Right cardiac atrium (tissue), 5 donors: ENCODE measurements around the gene DPYSL4. TPM values are rescaled to one million over a fixed set of nuclear protein-coding genes. Genes with fewer than 3 reads are reported as not detected.
A peak's percentile ranks its signal among the peaks of the same experiment; 100 is the strongest.

Experiments
- ATAC-seq, 2 donors: fragments of 200-7000 bp; cut with Tn5 transposase; one replicate each; pipeline versions ENCODE4 v1.8.0 to v1.9.1; 2020; ENCODE audit warnings: moderate library complexity in 2 of 2, mild to moderate bottlenecking in 1 of 2
- DNase-seq, 3 donors: peaks; one replicate each; pipeline ENCODE4 v3.0.0-alpha.2; 2020
- H3K27ac ChIP-seq: one replicate; pipeline ENCODE4 v1.5.1; 2013; ENCODE audit warnings: mild to moderate bottlenecking, low read length, control low read depth, moderate library complexity
- H3K27me3 ChIP-seq: one replicate; pipeline ENCODE4 v1.6.1; 2013; ENCODE audit not compliant: control insufficient read depth, insufficient read depth
- H3K4me1 ChIP-seq: one replicate; pipeline ENCODE4 v1.6.1; 2013; ENCODE audit warnings: low read length; ENCODE audit not compliant: control insufficient read depth, insufficient read depth
- H3K4me3 ChIP-seq: one replicate; pipeline ENCODE4 v1.5.1; 2013; ENCODE audit warnings: low read length, control low read depth
- H3K9me3 ChIP-seq: one replicate; pipeline ENCODE4 v1.6.1; 2013; ENCODE audit warnings: low read length; ENCODE audit not compliant: control insufficient read depth
- WGBS: extraction: QIAGEN DNeasy Blood & Tissue Kit; methylation state at CpG from one replicate; pipeline ENCODE4 v1.1.7; 2013; 5-methylcytosine and 5-hydroxymethylcytosine counted together
- intact Hi-C, 4 donors: fragments of 100-400 bp; cut with DNase I; formaldehyde crosslinking; loops; one replicate each; pipeline versions ENCODE4 v1.11.0 to v1.14.0; 2022 to 2023
- polyA plus RNA-seq: library from polyadenylated mRNA; stranded (reverse); fragments of 200-250 nt; gene quantifications from one replicate; pipeline ENCODE4 v1.2.3, GENCODE V29; 2013
- total RNA-seq, 4 donors: library from RNA; stranded (reverse); fragmentation: NEBNext Ultra II Directional; extraction: Animal tissue kit (Norgen Biotek cat#: 25700); gene quantifications; one replicate each; pipeline ENCODE4 v1.2.1, GENCODE V29; 2021
- donor health status: healthy with polysubstance abuse.
- donor health status: DM: no; HTN: yes; CAD: no.
- donor health status: DM: no; HTN: no; CAD: no.
- donor health status: DM: no; HTN: yes; CAD: no; lungs with severe emphysema.
- donor health status: DM: yes; HTN: yes; CAD: no.

Gene DPYSL4
- total and polyA plus RNA-seq, 5 donors = 1.9 to 13.8 (median 6.8) TPM

- Histone ChIP-seq H3K4me3 (no peak overlapping the region), H3K9me3 (no peaks in the 10 kb centered on the region), H3K27ac (no peak overlapping the region), H3K4me1 (no peaks in the 10 kb centered on the region), H3K27me3 (no peaks in the 10 kb centered on the region)
- intact Hi-C loops = no loop called here
- 85% methylated on average over 37 of the region's 37 CpGs for WGBS
- peak; percentile 13 to 54 (median 44) for DNase-seq
- ATAC-seq = no peak
These were observed 19.1 kb downstream of the DPYSL4 start for GRCh38 chr10:132205650-132206376.

DNA sequence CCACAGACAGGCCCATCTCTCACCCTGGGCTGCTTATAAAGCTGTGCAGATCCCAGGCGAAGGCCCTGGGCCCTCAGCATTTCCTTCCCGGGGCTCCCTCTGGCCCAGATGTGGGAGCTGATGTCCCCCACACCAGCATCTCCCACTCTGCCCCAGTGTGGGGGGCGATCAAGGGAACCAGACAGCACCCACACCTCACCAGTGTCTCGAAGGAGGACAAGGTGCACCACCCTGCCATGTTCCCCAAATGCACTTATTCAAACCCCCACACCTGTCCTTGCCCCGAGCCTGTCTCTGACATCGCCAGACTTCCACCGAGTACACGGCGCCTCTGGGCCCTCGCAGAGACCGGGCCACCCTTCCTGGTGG lies 19.6 kb downstream of the DPYSL4 start:
- intact Hi-C loops = no loop called here
- ATAC-seq (no peak), DNase-seq (peak in 1 of 3 donors; percentile 3)
- no peaks in the 10 kb centered on the region for H3K27me3 ChIP-seq
- no peak overlapping the region for H3K27ac ChIP-seq
- 91% methylated on average over 11 of the region's 11 CpGs for WGBS
- H3K4me1 ChIP-seq = no peaks in the 10 kb centered on the region
- H3K9me3 ChIP-seq = no peaks in the 10 kb centered on the region
- no peak overlapping the region for H3K4me3 ChIP-seq

GRCh38 chr10:132206806-132207535 lies 20.2 kb downstream of the DPYSL4 start:
- intact Hi-C loops = no loop called here
- Histone ChIP-seq H3K27me3 (no peaks in the 10 kb centered on the region), H3K4me1 (no peaks in the 10 kb centered on the region), H3K9me3 (no peaks in the 10 kb centered on the region), H3K4me3 (no peak overlapping the region), H3K27ac (no peak overlapping the region)
- no peak for ATAC-seq
- peak; percentile 9 to 58 (median 40) for DNase-seq
- 85% methylated on average over 29 of the region's 29 CpGs for WGBS

DNA sequence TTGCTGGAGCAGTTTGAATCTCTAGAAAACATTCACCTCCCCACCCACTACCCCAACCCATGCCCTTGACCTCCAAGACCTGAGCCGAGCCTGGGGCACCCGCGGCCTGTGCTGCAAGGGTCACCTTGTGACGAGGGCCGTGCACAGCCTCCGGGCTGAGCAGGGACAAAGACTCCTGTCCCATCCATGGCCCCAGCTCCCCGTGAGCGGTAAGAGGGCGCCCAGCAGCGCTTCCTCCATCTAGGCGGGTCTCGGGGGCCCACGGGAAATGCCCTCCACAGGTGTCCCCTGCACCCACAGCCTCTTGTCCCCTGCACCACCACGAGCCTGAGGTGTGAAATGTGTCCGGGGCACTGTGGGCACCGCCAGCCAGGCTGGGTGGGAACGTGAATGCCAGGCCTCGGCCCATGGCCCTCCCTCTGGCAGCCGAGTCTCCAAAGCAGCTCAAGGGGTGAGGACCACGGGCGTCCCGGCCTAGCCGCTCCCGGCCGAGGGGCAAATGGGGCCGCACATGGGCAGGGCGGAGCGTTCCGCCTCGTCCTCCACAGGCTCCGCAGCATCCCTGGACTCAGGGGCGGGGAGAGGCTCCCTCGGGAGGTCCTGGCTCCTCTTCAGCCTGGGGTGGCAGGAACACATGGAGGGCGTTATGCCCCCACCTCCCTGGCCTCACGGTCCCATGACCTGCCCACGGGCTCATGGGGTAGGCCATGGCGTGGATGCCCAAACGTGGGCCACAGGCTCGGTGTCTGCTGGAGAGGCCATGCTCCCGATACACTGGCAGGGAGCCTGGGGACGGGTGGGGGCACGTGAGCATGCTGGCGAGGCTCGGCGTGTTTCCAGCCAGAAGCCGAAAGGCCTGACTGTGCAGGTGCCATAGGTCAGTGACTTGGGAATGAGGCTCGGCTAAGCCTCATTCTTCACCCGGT lies 21.1 kb downstream of the DPYSL4 start:
- no peak overlapping the region for H3K4me3 ChIP-seq
- H3K4me1 ChIP-seq = no peaks in the 10 kb centered on the region
- no peak overlapping the region for H3K27ac ChIP-seq
- no peaks in the 10 kb centered on the region for H3K27me3 ChIP-seq
- ATAC-seq (peak; percentile 3 to 7), DNase-seq (peak; percentile 21 to 75 (median 58))
- H3K9me3 ChIP-seq = no peaks in the 10 kb centered on the region
- intact Hi-C loops = no loop called here
- 82% methylated on average over 48 of the region's 48 CpGs for WGBS

- Histone ChIP-seq H3K27ac (no peak overlapping the region), H3K27me3 (no peaks in the 10 kb centered on the region), H3K4me3 (no peak overlapping the region), H3K9me3 (peaks cover 2% of the 10 kb centered on the region), H3K4me1 (no peaks in the 10 kb centered on the region)
- WGBS = 69% methylated on average over 17 of the region's 17 CpGs
- DNase-seq (peak; percentile 23 to 73 (median 47)), ATAC-seq (peak; percentile 2 to 51)
- intact Hi-C loops = no loop called here
These were observed 21.8 kb downstream of the DPYSL4 start for GRCh38 chr10:132208462-132209050.

DNA sequence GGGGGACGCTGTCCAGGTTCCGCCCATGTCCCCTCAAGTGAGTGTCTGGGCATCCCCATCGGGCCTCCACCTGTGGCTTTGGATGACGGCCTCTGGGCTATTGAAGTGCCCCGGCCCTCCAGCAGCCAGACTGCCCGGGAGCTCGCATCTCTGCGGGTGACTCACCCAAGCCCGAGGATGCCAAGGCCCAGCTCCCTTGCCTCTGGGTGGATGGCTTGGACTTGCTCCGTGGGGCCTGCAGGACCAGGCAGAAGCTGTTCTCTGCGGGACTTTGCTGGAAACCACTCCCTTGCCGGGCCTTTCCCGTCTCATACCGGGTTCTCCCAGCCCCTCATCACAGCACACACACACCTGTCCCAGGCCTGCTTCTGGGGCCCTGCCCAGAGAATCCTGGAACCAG lies 22.4 kb downstream of the DPYSL4 start:
- Histone ChIP-seq H3K4me1 (no peaks in the 10 kb centered on the region), H3K27ac (no peak overlapping the region), H3K27me3 (no peaks in the 10 kb centered on the region), H3K4me3 (no peak overlapping the region), H3K9me3 (peaks cover 2% of the 10 kb centered on the region)
- intact Hi-C loops = no loop called here
- 96% methylated on average over 14 of the region's 14 CpGs for whole genome bisulfite sequencing
- peak in 2 of 3 donors; percentile 22 to 30 for DNase-seq
- ATAC-seq = no peak

DNA sequence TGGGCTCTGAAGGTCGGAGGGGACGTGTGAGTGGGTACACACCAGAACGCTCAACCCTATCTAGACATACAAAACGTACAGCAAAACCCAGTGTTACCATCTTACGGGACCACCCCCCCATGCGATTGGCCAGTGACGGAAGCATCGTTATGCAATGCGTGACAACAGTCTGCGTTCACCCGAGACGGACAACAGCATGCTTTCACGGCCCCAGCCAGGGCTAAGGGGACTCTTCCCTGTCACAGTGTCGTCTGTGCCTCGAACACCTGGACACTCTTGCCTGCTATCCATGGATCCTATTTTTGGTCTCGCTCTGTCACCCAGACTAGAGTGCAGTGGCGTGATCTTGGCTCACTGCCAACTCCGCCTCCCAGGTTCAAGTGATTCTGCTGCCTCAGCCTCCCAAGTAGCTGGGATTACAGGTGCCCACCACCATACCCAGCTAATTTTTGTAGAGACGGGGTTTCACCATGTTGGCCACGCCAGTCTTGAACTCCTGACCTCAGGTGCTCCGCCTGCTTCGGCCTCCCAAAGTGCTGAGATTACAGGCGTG lies 23.3 kb downstream of the DPYSL4 start:
- Histone ChIP-seq H3K4me3 (no peak overlapping the region), H3K9me3 (peaks cover 2% of the 10 kb centered on the region), H3K27ac (no peak overlapping the region), H3K27me3 (no peaks in the 10 kb centered on the region), H3K4me1 (no peaks in the 10 kb centered on the region)
- intact Hi-C loops = no loop called here
- DNase-seq = peak in 2 of 3 donors; percentile 28 to 41
- no peak for ATAC-seq
- WGBS = 88% methylated on average over 23 of the region's 23 CpGs

GRCh38 chr10:132210766-132211165 lies 24.0 kb downstream of the DPYSL4 start:
- peaks cover 2% of the 10 kb centered on the region for H3K9me3 ChIP-seq
- peak in 2 of 3 donors; percentile 45 to 48 for DNase-seq
- no peak for ATAC-seq
- H3K4me1 ChIP-seq = no peaks in the 10 kb centered on the region
- no peak overlapping the region for H3K27ac ChIP-seq
- WGBS = 92% methylated on average over 14 of the region's 14 CpGs
- intact Hi-C loops = no loop called here
- no peaks in the 10 kb centered on the region for H3K27me3 ChIP-seq
- H3K4me3 ChIP-seq = no peak overlapping the region

GRCh38 chr10:132211246-132211645 lies 24.5 kb downstream of the DPYSL4 start:
- intact Hi-C loops = no loop called here
- Histone ChIP-seq H3K27me3 (no peaks in the 10 kb centered on the region), H3K27ac (no peak overlapping the region), H3K4me3 (no peak overlapping the region), H3K4me1 (no peaks in the 10 kb centered on the region), H3K9me3 (peaks cover 2% of the 10 kb centered on the region)
- DNase-seq (peak in 2 of 3 donors; percentile 40 to 46), ATAC-seq (no peak)
- 93% methylated on average over 14 of the region's 14 CpGs for WGBS

- ATAC-seq (no peak), DNase-seq (peak in 1 of 3 donors; percentile 37)
- 92% methylated on average over 9 of the region's 9 CpGs for WGBS
- H3K4me3 ChIP-seq = no peak overlapping the region
- peaks cover 2% of the 10 kb centered on the region for H3K9me3 ChIP-seq
- intact Hi-C loops = no loop called here
- no peaks in the 10 kb centered on the region for H3K27me3 ChIP-seq
- no peak overlapping the region for H3K27ac ChIP-seq
- H3K4me1 ChIP-seq = no peaks in the 10 kb centered on the region
These were observed 26.1 kb downstream of the DPYSL4 start for GRCh38 chr10:132212816-132213215.
